GM13977 (cell line): Measurements from ENCODE around the gene NALCN.

Experiments used
- DNase-seq: peaks from one replicate; pipeline ENCODE4 v3.0.0; 2012; ENCODE audit warnings: low spot score
- CTCF ChIP-seq: IDR thresholded peaks from 2 replicates; pipeline ENCODE4 v1.5.1; 2012; ENCODE audit warnings: mild to moderate bottlenecking, control low read depth; ENCODE audit not compliant: insufficient read depth; ENCODE audit errors: extremely low read depth, missing control alignments
- in situ Hi-C: fragments of 300-500 bp; cut with MboI; formaldehyde crosslinking; loops from one replicate; pipeline ENCODE4 v1.12.0; 2022; ENCODE audit warnings: low sequenced_read_pairs, low pct_unique_long_range_greater_than_20kb, mixed read lengths, inconsistent platforms; ENCODE audit not compliant: unreplicated experiment

The NALCN gene

GRCh38 chr13:101291206-101291605 lies 125.1 kb downstream of the NALCN start:
- in situ Hi-C loops: no loop called here
- no peak for TF ChIP-seq CTCF
- no peak for DNase-seq

- no peak for DNase-seq
- in situ Hi-C loops: no loop called here
- TF ChIP-seq CTCF: no peak
Observed at GRCh38 chr13:101289764-101290163, 126.5 kb downstream of the NALCN start.

- in situ Hi-C loops: no loop called here
- no peak for DNase-seq
- no peak for TF ChIP-seq CTCF
Observed at GRCh38 chr13:101283782-101284181, 132.5 kb downstream of the NALCN start.

- DNase-seq: no peak
- in situ Hi-C loops: no loop called here
- no peak for TF ChIP-seq CTCF
Observed at GRCh38 chr13:101272886-101273285, 143.4 kb downstream of the NALCN start.

GRCh38 chr13:101271681-101272245 lies 144.5 kb downstream of the NALCN start:
- DNase-seq: no peak

GRCh38 chr13:101267656-101268055 lies 148.7 kb downstream of the NALCN start:
- TF ChIP-seq CTCF: no peak
- in situ Hi-C loops: no loop called here
- no peak for DNase-seq

More at GRCh38 chr13:101271681-101272245, 144.5 kb downstream of the NALCN start:
- in situ Hi-C loops: no loop called here
- no peak for TF ChIP-seq CTCF

GRCh38 chr13:101265934-101266333 lies 150.4 kb downstream of the NALCN start:
- no peak for TF ChIP-seq CTCF
- no peak for DNase-seq
- in situ Hi-C loops: no loop called here
